ENCODE measurements around the gene ARHGAP27.
"Not testable (repeated sequence)": the region's sequence is repeated elsewhere in the genome, so short reads cannot be mapped to it uniquely, and the experiment has no call there.

The ARHGAP27 gene

GRCh38 chr17:45444856-45445820 lies 12.5 kb upstream of the ARHGAP27 start:
- not testable (repeated sequence) for DNase-seq (ENCODE audit: low read depth, low spot score); H3K4me1 ChIP-seq (ENCODE audit: insufficient read depth, insufficient read length); H3K4me3 ChIP-seq (ENCODE audit: insufficient read length, low read depth); H3K27me3 ChIP-seq (ENCODE audit: insufficient read depth, insufficient read length); H3K9me3 ChIP-seq (ENCODE audit: insufficient read depth, low read length); H3K36me3 ChIP-seq (ENCODE audit: insufficient read depth, insufficient read length, low read length); H3K9ac ChIP-seq (ENCODE audit: insufficient read length, low read depth)

GRCh38 chr17:45444301-45444700 lies 11.6 kb upstream of the ARHGAP27 start:
- not testable (repeated sequence) for H3K9me3 ChIP-seq (ENCODE audit: insufficient read depth, low read length); H3K36me3 ChIP-seq (ENCODE audit: insufficient read depth, insufficient read length, low read length); H3K27me3 ChIP-seq (ENCODE audit: insufficient read depth, insufficient read length); DNase-seq (ENCODE audit: low read depth, low spot score); H3K4me3 ChIP-seq (ENCODE audit: insufficient read length, low read depth); H3K4me1 ChIP-seq (ENCODE audit: insufficient read depth, insufficient read length); H3K9ac ChIP-seq (ENCODE audit: insufficient read length, low read depth)

DNA sequence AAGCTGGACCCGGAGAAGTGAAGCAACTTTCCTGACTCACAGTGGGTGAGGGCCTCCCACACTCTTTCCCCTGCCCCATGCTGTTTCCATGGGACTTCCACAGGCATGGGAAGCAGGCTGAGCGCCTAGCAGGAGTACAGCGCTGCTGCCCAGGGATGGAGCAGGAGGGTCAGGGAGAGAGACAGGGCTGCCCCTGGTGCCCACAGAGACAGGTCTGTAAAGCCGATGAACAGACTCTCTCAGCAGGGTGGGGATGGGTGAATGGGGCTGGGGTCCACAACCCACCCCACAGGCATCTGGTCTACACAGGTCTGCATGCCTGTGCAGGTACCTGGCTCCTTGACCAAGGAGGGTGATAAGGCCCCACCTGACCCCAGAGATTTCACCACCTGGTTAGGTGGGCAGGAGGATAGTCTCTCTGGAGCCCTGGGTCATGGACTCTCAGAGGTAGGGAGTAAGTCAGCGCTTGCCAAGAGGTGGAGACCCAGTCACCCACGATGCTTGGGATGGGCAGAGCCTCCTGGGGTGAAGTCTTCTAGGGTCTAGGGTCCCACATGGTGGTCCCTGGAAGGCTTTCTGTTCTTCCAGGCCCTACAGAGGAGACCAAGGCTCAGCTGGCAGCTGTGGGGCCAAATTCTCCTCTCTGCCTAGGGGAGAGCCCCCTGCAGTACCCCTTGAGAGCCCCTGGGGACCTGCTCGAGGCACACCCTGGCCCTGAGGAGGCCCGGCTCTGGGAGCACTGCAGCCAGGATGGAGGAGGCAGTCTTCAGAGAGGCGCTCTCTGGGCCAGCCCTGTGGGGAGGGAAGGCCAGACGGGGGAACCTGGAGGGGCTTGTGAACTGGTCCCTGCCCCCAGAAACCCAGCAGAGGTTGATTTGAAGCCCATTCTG lies 10.9 kb upstream of the ARHGAP27 start:
- not testable (repeated sequence) for H3K9ac ChIP-seq (ENCODE audit: insufficient read length, low read depth); H3K27me3 ChIP-seq (ENCODE audit: insufficient read depth, insufficient read length); H3K36me3 ChIP-seq (ENCODE audit: insufficient read depth, insufficient read length, low read length); H3K9me3 ChIP-seq (ENCODE audit: insufficient read depth, low read length); DNase-seq (ENCODE audit: low read depth, low spot score); H3K4me3 ChIP-seq (ENCODE audit: insufficient read length, low read depth)
- peaks cover 13% of the 10 kb centered on the region for H3K4me1 ChIP-seq (ENCODE audit: insufficient read depth, insufficient read length)

GRCh38 chr17:45441526-45442310 lies 9.0 kb upstream of the ARHGAP27 start:
- H3K9me3 ChIP-seq (ENCODE audit: insufficient read depth, low read length), result no peaks in the 10 kb centered on the region
- H3K36me3 ChIP-seq (ENCODE audit: insufficient read depth, insufficient read length, low read length), result peaks cover 13% of the 10 kb centered on the region
- no peak for DNase-seq (ENCODE audit: low read depth, low spot score)
- no peaks in the 10 kb centered on the region for H3K27me3 ChIP-seq (ENCODE audit: insufficient read depth, insufficient read length)
- H3K9ac ChIP-seq (ENCODE audit: insufficient read length, low read depth), result no peak overlapping the region
- TF ChIP-seq SUZ12 (IDR thresholded peaks at IDR 0.05; ENCODE audit: extremely low read depth, insufficient read depth, insufficient read length) (no peak), YY1 (IDR thresholded peaks at IDR 0.05; ENCODE audit: insufficient read depth, insufficient read length) (no peak), ZNF274 (IDR thresholded peaks at IDR 0.05; ENCODE audit: low read depth, low read length) (no peak)
- no peak overlapping the region for H3K4me3 ChIP-seq (ENCODE audit: insufficient read length, low read depth)
- H3K4me1 ChIP-seq (ENCODE audit: insufficient read depth, insufficient read length), result peaks cover 22% of the 10 kb centered on the region

GRCh38 chr17:45440839-45441515 lies 8.3 kb upstream of the ARHGAP27 start:
- H3K9me3 ChIP-seq (ENCODE audit: insufficient read depth, low read length); H3K4me3 ChIP-seq (ENCODE audit: insufficient read length, low read depth); H3K27me3 ChIP-seq (ENCODE audit: insufficient read depth, insufficient read length); DNase-seq (ENCODE audit: low read depth, low spot score); H3K9ac ChIP-seq (ENCODE audit: insufficient read length, low read depth): not testable (repeated sequence)
- H3K4me1 ChIP-seq (ENCODE audit: insufficient read depth, insufficient read length), result peaks cover 29% of the 10 kb centered on the region
- peaks cover 17% of the 10 kb centered on the region for H3K36me3 ChIP-seq (ENCODE audit: insufficient read depth, insufficient read length, low read length)

- no peak overlapping the region for H3K4me3 ChIP-seq (ENCODE audit: insufficient read length, low read depth)
- TF ChIP-seq YY1 (IDR thresholded peaks at IDR 0.05; ENCODE audit: insufficient read depth, insufficient read length) (no peak), ZNF274 (IDR thresholded peaks at IDR 0.05; ENCODE audit: low read depth, low read length) (no peak), SUZ12 (IDR thresholded peaks at IDR 0.05; ENCODE audit: extremely low read depth, insufficient read depth, insufficient read length) (no peak)
- peaks cover 30% of the 10 kb centered on the region for H3K4me1 ChIP-seq (ENCODE audit: insufficient read depth, insufficient read length)
- DNase-seq (ENCODE audit: low read depth, low spot score), result no peak
- H3K36me3 ChIP-seq (ENCODE audit: insufficient read depth, insufficient read length, low read length), result peaks cover 14% of the 10 kb centered on the region
- no peak overlapping the region for H3K9ac ChIP-seq (ENCODE audit: insufficient read length, low read depth)
- no peaks in the 10 kb centered on the region for H3K27me3 ChIP-seq (ENCODE audit: insufficient read depth, insufficient read length)
- no peaks in the 10 kb centered on the region for H3K9me3 ChIP-seq (ENCODE audit: insufficient read depth, low read length)
Measured at GRCh38 chr17:45440161-45440778, 7.6 kb upstream of the ARHGAP27 start.
